ENCODE data around the gene PDE11A.

- TF ChIP-seq POLR2A (IDR thresholded peaks at IDR 0.05; ENCODE audit: low read depth, low read length) (no peak), POLR2AphosphoS5 (IDR thresholded peaks at IDR 0.05; ENCODE audit: low read depth, low read length) (no peak)
These were observed 363.7 kb downstream of the PDE11A start for GRCh38 chr2:177708660-177709444.

All from GM12892 (cell line).